HG03575 (cell line): ENCODE results near the gene ENO4.

Experiments
- ATAC-seq: cut with Tn5 transposase; IDR thresholded peaks from one replicate; pipeline ENCODE4 v1.9.1; 2021; ENCODE audit not compliant: unreplicated experiment, insufficient number of reproducible peaks, low FRiP score; ENCODE audit errors: extremely low read depth

Gene ENO4

DNA sequence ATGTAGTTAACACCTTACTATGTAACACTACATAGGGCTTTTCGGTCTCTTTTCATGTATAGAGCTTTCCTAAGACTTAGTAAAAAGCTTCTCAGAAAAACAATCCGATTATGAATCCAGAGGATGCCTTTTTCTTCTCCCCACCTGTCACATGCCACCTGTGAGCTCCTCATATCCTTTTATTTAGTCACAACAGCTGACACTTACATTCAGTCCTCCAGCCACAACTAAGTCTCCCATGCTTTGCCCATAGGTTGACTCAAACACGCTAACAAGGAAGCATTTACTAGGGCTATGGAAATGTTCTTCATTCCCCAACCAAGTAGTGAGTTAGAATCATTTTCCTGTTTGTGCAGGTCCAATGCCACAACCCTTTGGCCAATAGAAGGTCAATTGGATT, 7.9 kb downstream of the ENO4 start:
- no peak for ATAC-seq

GRCh38 chr10:116861796-116862195, 12.5 kb downstream of the ENO4 start:
- no peak for ATAC-seq

- ATAC-seq, result no peak
Measured at GRCh38 chr10:116864436-116864835, 15.1 kb downstream of the ENO4 start.

GRCh38 chr10:116866066-116866465, 16.8 kb downstream of the ENO4 start:
- no peak for ATAC-seq

GRCh38 chr10:116866987-116867595, 17.8 kb downstream of the ENO4 start:
- ATAC-seq, result no peak

- no peak for ATAC-seq
Measured at GRCh38 chr10:116868198-116868676, 18.9 kb downstream of the ENO4 start.

GRCh38 chr10:116868722-116869121, 19.4 kb downstream of the ENO4 start:
- no peak for ATAC-seq

- ATAC-seq, result no peak
Measured at GRCh38 chr10:116870949-116871348, 21.6 kb downstream of the ENO4 start.

- no peak for ATAC-seq
Measured at GRCh38 chr10:116873134-116873533, 23.8 kb downstream of the ENO4 start.

- no peak for ATAC-seq
Measured at GRCh38 chr10:116875897-116876296, 26.6 kb downstream of the ENO4 start.

- ATAC-seq, result no peak
Measured at GRCh38 chr10:116877391-116877790, 28.1 kb downstream of the ENO4 start.

DNA sequence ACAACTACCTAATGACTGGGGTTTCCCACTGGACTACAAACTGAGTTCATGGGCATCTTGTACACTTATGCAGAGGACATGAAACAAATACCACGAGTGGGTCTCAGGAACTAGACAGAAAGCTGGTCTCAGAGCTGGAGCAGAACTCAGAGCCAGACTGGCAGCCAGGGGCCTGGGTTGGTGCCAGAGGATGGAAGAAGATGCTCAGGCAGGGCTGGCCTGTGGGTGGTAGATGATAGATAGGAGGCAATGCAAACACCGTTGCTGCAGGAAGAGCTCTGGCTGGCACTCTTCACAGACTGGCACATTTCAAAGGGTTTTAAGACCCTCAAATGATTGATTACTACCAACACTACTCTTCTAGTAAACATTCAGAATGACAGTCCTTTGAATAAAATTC, 28.8 kb downstream of the ENO4 start:
- no peak for ATAC-seq

DNA sequence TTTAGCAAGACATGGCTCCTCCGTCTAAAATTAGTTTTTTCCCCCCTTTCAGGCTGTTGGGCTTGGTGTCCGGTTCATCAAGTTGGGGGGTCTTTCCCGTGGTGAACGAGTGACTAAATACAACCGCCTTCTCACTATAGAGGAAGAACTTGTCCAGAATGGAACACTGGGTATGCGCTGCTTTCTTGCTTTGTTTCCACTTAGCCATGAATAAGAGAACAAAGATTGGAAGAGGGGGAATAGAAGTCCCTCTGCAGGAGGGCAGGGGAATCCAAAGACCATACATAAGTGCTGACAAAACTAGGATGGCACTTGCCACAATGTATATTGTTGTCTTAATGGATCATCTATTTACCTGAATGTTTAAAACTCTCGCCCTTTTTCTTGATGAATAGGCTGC, 30.5 kb downstream of the ENO4 start:
- no peak for ATAC-seq

- no peak for ATAC-seq
Measured at GRCh38 chr10:116880716-116881482, 31.6 kb downstream of the ENO4 start.

DNA sequence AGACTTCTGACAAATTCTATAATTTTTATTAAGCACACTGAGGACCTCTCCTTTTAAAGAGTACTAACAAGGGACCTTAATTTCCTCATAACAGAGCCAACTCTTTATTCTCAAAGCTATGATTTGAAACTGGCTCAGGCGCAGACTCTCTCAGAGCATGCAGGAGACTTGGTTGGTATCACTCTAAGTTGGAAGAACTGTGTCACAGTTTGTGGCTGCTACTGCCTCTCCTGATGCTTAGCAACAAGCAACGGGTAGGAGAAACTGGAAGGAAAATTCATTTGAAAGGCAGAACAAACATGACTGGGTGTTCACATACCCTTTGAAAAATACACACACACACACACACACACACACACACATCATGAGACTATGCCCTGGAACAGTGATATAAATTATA, 33.3 kb downstream of the ENO4 start:
- no peak for ATAC-seq

- no peak for ATAC-seq
Measured at GRCh38 chr10:116886772-116887171, 37.5 kb downstream of the ENO4 start.

- no peak for ATAC-seq
Measured at GRCh38 chr10:116888380-116889055, 39.2 kb downstream of the ENO4 start.

GRCh38 chr10:116889066-116889465, 39.8 kb downstream of the ENO4 start:
- no peak for ATAC-seq

GRCh38 chr10:116891208-116891607, 41.9 kb downstream of the ENO4 start:
- ATAC-seq, result no peak
